22Rv1 (cell line): ENCODE results near the gene GALNTL6.
"Not testable (repeated sequence)": the region's sequence is repeated elsewhere in the genome, so short reads cannot be mapped to it uniquely, and the experiment has no call there.

Experiments used
- ZFX ChIP-seq: fragments of 450-650 bp; IDR thresholded peaks from 2 replicates; pipeline ENCODE4 v1.6.1; 2017; ENCODE audit warnings: antibody characterized with exemption, borderline replicate concordance
- TF ChIP-seq, protein P1 (sequence below): fragments of 450-650 bp; IDR thresholded peaks from 2 replicates; pipeline ENCODE4 v1.5.1; 2017; ENCODE audit warnings: mild to moderate bottlenecking

DNA sequence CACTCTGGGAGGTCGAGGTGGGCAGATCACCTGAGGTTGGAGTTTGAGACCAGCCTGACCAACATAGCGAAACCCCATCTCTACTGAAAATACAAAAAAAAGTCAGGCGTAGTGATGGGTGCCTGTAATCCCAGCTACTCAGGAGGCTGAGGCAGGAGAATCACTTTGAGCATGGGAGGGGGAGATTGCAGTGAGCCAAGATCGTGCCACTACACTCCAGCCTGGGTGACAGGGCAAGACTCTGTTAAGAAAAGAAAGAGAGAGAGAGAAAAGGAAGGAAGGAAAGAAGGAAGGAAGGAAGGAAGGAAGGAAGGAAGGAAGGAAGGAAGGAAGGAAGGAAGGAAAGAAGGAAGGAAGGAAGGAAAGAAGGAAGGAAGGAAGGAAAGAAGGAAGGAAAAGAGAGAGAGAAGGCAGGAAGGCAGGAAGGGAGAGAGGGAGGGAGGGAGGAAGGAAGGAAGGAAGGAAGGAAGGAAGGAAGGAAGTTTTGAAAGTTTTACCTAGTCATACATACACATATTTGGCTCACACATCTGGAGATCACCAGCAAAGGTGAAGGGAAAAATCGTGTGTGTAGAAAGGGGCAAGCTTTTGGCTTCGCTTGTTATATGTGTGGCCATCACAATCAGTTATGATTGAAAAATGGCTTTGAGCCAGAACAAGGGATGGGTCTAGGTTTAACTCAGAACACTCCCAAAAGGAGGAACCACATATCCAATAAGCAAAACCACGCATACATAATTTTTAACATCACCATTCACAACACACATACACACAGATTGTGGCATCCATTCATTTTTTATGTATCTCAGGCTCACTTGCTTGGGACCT lies 1208.8 kb downstream of the GALNTL6 start:
- TF ChIP-seq, protein P1, sequence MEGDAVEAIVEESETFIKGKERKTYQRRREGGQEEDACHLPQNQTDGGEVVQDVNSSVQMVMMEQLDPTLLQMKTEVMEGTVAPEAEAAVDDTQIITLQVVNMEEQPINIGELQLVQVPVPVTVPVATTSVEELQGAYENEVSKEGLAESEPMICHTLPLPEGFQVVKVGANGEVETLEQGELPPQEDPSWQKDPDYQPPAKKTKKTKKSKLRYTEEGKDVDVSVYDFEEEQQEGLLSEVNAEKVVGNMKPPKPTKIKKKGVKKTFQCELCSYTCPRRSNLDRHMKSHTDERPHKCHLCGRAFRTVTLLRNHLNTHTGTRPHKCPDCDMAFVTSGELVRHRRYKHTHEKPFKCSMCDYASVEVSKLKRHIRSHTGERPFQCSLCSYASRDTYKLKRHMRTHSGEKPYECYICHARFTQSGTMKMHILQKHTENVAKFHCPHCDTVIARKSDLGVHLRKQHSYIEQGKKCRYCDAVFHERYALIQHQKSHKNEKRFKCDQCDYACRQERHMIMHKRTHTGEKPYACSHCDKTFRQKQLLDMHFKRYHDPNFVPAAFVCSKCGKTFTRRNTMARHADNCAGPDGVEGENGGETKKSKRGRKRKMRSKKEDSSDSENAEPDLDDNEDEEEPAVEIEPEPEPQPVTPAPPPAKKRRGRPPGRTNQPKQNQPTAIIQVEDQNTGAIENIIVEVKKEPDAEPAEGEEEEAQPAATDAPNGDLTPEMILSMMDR = not testable (repeated sequence)
- not testable (repeated sequence) for TF ChIP-seq ZFX
